ENCODE measurements around the gene BIN2.
A peak's percentile ranks its signal among the peaks of the same experiment; 100 is the strongest.
"Not testable (repeated sequence)": the region's sequence is repeated elsewhere in the genome, so short reads cannot be mapped to it uniquely, and the experiment has no call there.

The BIN2 gene

GRCh38 chr12:51264297-51264696, 59.7 kb downstream of the BIN2 start:
- no peak for DNase-seq (ENCODE audit: low read depth)
- TF ChIP-seq, protein P1, sequence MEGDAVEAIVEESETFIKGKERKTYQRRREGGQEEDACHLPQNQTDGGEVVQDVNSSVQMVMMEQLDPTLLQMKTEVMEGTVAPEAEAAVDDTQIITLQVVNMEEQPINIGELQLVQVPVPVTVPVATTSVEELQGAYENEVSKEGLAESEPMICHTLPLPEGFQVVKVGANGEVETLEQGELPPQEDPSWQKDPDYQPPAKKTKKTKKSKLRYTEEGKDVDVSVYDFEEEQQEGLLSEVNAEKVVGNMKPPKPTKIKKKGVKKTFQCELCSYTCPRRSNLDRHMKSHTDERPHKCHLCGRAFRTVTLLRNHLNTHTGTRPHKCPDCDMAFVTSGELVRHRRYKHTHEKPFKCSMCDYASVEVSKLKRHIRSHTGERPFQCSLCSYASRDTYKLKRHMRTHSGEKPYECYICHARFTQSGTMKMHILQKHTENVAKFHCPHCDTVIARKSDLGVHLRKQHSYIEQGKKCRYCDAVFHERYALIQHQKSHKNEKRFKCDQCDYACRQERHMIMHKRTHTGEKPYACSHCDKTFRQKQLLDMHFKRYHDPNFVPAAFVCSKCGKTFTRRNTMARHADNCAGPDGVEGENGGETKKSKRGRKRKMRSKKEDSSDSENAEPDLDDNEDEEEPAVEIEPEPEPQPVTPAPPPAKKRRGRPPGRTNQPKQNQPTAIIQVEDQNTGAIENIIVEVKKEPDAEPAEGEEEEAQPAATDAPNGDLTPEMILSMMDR (conservative IDR thresholded peaks at IDR 0.05; ENCODE audit: control insufficient read depth, insufficient read depth, low read depth, low read length), result no peak

DNA sequence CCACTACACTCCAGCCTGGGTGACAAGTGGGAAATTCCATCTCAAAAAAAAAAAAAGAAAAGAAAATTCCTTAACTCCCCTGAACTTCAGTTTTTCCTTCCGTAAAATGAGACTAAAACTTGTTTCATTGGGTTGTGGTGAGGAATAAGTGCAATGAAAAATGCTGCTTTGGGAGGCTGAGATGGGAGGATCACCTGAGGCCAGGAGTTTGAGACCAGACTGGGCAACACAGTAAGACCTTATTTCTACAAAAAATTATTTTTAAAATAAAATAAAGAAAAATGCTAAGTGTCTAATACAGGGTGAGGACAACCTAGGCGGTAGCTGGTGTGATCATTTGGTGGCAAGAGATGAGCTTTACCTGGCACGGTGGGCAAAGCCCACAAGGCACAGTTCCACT, 60.6 kb downstream of the BIN2 start:
- TF ChIP-seq, protein P1 (conservative IDR thresholded peaks at IDR 0.05; ENCODE audit: control insufficient read depth, insufficient read depth, low read depth, low read length), result no peak
- no peak for DNase-seq (ENCODE audit: low read depth)
- no peak overlapping the region for H3K4me3 ChIP-seq (ENCODE audit: control insufficient read depth, low read depth, low read length)

More at GRCh38 chr12:51264297-51264696, 59.7 kb downstream of the BIN2 start:
- no peak overlapping the region for H3K4me3 ChIP-seq (ENCODE audit: control insufficient read depth, low read depth, low read length)

DNA sequence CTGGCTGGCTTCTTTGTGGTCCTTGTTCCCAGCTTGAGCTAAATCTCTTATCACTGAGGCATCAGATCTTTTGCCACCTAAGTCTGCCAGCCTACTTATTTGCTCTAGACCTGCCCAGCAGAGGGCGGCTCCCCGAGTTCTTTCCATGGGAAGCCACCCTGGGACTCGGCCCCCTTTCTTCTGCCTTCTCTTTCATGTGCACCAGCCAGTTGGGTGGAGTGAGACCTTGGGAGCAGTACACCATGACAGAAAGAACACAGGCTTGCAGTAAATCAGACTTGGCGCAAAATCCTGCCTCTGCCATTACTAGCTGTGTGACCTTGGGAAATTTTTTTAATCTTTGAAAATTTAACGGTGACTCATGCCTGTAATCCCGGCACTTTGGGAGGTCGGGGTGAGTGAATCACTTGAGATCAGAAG, 61.2 kb downstream of the BIN2 start:
- H3K4me3 ChIP-seq (ENCODE audit: control insufficient read depth, low read depth, low read length), result no peak overlapping the region
- TF ChIP-seq, protein P1 (conservative IDR thresholded peaks at IDR 0.05; ENCODE audit: control insufficient read depth, insufficient read depth, low read depth, low read length), result peak; percentile 38
- DNase-seq (ENCODE audit: low read depth), result peak; percentile 66

GRCh38 chr12:51259600-51259999, 64.4 kb downstream of the BIN2 start:
- not testable (repeated sequence) for DNase-seq (ENCODE audit: low read depth); H3K4me3 ChIP-seq (ENCODE audit: control insufficient read depth, low read depth, low read length)

DNA sequence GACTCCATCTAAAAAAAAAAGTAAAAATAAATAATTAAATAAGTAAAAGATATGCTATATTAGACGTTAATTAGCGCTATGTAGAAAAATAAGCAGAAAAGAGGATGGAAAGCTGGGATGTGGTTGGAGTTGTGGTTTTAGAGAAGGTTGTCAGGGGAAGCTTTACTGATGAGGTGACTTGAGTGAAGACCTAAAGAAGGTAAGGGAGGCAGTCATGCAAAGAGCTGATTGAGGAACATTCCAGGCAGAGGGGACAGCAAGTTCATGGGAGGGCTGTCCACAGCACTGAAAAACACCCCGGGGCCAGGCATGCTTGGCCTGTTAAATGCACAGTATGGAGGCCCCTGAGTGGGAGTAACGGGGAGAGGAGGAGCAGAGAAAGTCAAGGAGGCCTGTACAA, 69.4 kb downstream of the BIN2 start:
- TF ChIP-seq, protein P1 (conservative IDR thresholded peaks at IDR 0.05; ENCODE audit: control insufficient read depth, insufficient read depth, low read depth, low read length), result no peak
- no peak for DNase-seq (ENCODE audit: low read depth)
- no peak overlapping the region for H3K4me3 ChIP-seq (ENCODE audit: control insufficient read depth, low read depth, low read length)

DNA sequence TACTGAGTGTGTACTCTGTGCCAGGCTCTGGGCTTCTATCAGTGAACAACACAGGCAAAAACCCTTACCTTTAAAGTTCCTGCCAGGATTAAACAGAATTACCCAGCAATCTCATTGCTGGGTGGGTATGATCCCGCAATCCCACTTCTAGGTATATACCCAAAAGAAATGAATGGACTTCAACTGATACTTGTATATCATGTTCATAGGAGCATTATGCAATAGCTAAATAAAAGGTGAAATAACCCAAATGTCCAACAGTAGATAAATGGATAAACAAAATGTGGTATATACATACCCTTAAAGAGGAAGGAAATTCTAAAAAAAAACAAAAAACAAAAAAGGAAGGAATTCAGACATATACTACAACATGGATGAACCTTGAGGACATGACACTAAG, 70.7 kb downstream of the BIN2 start:
- TF ChIP-seq, protein P1 (conservative IDR thresholded peaks at IDR 0.05; ENCODE audit: control insufficient read depth, insufficient read depth, low read depth, low read length), result no peak
- no peak for DNase-seq (ENCODE audit: low read depth)
- H3K4me3 ChIP-seq (ENCODE audit: control insufficient read depth, low read depth, low read length), result no peak overlapping the region

GRCh38 chr12:51247523-51248206, 76.3 kb downstream of the BIN2 start:
- TF ChIP-seq, protein P1 (conservative IDR thresholded peaks at IDR 0.05; ENCODE audit: control insufficient read depth, insufficient read depth, low read depth, low read length), result no peak
- DNase-seq (ENCODE audit: low read depth), result no peak
- no peak overlapping the region for H3K4me3 ChIP-seq (ENCODE audit: control insufficient read depth, low read depth, low read length)

Measured in fibroblast of mammary gland (primary cell).